B cell (primary cell): Measurements from ENCODE around the gene ART5.

Experiments
- EZH2 ChIP-seq: IDR thresholded peaks from 2 replicates; pipeline ENCODE4 v1.6.1; 2012; ENCODE audit warnings: borderline replicate concordance, low read depth, mild to moderate bottlenecking, moderate library complexity, low read length; ENCODE audit not compliant: insufficient read depth, poor library complexity, severe bottlenecking
- TF ChIP-seq, protein P1 (sequence below): fragments of 200-600 bp; IDR thresholded peaks from one replicate; pipeline ENCODE4 v1.8.0; 2022; ENCODE audit warnings: antibody characterized with exemption, mild to moderate bottlenecking

DNA sequence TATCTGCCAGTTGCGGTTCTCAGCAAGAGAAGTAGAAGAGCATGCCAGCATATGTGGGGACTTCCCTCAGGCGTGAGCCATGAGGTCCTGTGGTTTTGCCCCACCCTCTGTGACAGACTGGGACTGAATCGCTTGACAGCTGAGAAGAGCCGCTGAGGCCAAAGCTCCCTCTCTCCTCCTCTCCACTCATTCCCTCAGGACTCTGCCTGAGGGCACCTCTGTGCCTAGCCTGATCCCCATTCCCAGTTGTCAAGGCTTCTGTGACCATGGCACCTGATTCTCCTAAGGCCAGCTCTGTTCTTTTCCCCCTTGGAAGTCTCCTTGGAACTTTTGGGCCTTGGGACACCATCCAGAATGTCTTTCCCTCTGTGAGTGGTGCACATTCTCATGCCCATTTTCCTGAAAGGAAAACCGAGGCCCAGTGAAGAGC is 27.0 kb downstream of the ART5 start:
- no peak for TF ChIP-seq EZH2
- TF ChIP-seq, protein P1, sequence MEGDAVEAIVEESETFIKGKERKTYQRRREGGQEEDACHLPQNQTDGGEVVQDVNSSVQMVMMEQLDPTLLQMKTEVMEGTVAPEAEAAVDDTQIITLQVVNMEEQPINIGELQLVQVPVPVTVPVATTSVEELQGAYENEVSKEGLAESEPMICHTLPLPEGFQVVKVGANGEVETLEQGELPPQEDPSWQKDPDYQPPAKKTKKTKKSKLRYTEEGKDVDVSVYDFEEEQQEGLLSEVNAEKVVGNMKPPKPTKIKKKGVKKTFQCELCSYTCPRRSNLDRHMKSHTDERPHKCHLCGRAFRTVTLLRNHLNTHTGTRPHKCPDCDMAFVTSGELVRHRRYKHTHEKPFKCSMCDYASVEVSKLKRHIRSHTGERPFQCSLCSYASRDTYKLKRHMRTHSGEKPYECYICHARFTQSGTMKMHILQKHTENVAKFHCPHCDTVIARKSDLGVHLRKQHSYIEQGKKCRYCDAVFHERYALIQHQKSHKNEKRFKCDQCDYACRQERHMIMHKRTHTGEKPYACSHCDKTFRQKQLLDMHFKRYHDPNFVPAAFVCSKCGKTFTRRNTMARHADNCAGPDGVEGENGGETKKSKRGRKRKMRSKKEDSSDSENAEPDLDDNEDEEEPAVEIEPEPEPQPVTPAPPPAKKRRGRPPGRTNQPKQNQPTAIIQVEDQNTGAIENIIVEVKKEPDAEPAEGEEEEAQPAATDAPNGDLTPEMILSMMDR, result no peak
